C4-2B (cell line): ENCODE results near the gene VRK3.

Experiments used
- CTCF ChIP-seq: fragments of 450-650 bp; conservative IDR thresholded peaks from 2 replicates; pipeline ENCODE4 v1.5.1; 2017; ENCODE audit warnings: mild to moderate bottlenecking
- ZFX ChIP-seq: fragments of 450-650 bp; IDR thresholded peaks from 2 replicates; pipeline ENCODE4 v1.6.1; 2017

- TF ChIP-seq CTCF (peak; percentile 95), ZFX (no peak)
Measured at GRCh38 chr19:49983645-49984229, 41.4 kb downstream of the VRK3 start.
